ENCODE measurements around the gene UMODL1. TPM values are rescaled to one million over a fixed set of nuclear protein-coding genes. Genes with fewer than 3 reads are reported as not detected.

The UMODL1 gene
- total and polyA plus RNA-seq, 10 of the 15 experiments (the other 5 are each of a cell fraction or from before 2014, with no cell fraction given), result 0.01 to 0.11 (median 0.03) TPM; not detected in 5

DNA sequence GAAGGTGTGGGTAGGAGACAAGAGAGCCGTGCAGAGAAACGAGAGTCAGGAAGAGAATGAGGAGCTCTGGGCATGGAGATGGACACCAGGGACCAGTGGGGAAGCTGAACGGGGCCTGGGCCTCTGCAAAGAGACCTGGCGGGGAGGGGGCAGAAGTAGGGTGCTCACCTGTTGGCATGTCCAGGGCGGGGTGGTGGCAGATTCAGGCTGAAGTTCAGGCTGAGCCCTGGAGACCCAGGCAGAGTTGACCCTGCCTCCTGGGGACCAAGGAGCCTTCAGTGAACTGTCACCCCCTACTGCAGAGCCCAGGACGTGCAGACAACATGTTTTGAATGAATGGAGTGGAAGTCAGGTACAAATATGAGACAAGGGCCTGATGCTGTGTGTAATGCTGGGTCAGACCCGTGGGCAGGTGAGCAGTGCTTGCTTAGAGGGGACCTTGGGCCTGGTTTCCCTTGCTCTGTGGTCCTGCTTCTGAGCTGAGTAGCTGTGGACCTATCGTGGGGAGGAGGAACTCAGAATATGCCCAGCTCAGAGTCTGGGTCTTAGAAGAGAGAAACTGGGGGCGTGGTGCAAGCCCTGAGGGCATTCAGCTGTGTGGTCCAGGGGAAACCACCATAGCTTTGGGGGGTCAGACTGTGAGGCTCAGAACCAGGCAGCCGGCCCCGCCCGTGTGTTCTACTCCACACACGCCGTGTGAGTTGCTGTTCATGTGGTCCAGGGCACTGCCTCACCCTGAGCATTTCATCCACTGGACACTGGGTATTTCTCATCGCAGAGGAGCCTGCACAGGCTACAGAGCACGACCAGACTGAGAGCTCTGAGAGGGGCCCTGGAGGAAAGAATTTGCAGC lies 21.3 kb upstream of the UMODL1 start (continued):
- TF ChIP-seq, protein P1, sequence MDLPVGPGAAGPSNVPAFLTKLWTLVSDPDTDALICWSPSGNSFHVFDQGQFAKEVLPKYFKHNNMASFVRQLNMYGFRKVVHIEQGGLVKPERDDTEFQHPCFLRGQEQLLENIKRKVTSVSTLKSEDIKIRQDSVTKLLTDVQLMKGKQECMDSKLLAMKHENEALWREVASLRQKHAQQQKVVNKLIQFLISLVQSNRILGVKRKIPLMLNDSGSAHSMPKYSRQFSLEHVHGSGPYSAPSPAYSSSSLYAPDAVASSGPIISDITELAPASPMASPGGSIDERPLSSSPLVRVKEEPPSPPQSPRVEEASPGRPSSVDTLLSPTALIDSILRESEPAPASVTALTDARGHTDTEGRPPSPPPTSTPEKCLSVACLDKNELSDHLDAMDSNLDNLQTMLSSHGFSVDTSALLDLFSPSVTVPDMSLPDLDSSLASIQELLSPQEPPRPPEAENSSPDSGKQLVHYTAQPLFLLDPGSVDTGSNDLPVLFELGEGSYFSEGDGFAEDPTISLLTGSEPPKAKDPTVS (IDR thresholded peaks at IDR 0.05; ENCODE audit: low read depth, low read length), result no peak
- TF ChIP-seq, protein P2, sequence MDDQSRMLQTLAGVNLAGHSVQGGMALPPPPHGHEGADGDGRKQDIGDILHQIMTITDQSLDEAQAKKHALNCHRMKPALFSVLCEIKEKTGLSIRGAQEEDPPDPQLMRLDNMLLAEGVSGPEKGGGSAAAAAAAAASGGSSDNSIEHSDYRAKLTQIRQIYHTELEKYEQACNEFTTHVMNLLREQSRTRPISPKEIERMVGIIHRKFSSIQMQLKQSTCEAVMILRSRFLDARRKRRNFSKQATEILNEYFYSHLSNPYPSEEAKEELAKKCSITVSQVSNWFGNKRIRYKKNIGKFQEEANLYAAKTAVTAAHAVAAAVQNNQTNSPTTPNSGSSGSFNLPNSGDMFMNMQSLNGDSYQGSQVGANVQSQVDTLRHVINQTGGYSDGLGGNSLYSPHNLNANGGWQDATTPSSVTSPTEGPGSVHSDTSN (IDR thresholded peaks at IDR 0.05; ENCODE audit: insufficient replicate concordance, low read depth, low read length), result peak; percentile 60
- TF ChIP-seq BACH1 (IDR thresholded peaks at IDR 0.05; ENCODE audit: borderline replicate concordance), result no peak

DNA sequence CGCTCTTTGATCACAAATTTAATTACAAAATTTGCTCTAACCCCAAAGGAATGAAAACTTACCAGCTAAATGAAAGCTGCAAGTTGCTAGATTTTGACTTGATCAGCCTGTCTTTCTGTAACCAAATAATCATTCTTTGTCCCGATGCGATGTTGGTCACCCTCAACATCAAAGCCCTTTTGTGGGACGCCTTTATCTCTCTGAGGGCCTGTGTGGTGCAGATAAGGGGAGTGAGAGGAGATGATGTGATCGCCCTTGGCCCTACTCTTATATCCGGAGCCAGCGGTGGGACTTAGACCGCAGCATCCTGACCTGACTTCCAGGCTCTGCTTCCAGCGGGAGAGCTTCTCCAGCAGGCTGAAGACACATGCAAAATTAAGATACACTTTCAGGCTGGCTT lies 19.3 kb upstream of the UMODL1 start:
- RAD21 ChIA-PET (ENCODE audit: unreplicated experiment), result no interaction called here
- no peak overlapping the region for H3K4me3 ChIP-seq
- no peak for ATAC-seq
- no peaks in the 10 kb centered on the region for H3K79me2 ChIP-seq (ENCODE audit: control insufficient read depth, insufficient read depth, low read length)
- POLR2A ChIA-PET, result no interaction called here
- no peaks in the 10 kb centered on the region for H3K36me3 ChIP-seq (ENCODE audit: control insufficient read depth in 2 of 2, insufficient read depth in 2 of 2, low read length in 1 of 2)
- no peaks in the 10 kb centered on the region for H3K9me3 ChIP-seq (replicated peaks; ENCODE audit: control insufficient read depth, insufficient read depth, low read length)
- SMC1A ChIA-PET (ENCODE audit: uncharacterized antibody, unreplicated experiment), result no interaction called here
- in situ Hi-C loops (cut with MboI), result no loop called here
- no peak overlapping the region for H3K27ac ChIP-seq (ENCODE audit: control insufficient read depth, insufficient read depth)
- H2AFZ ChIP-seq (ENCODE audit: control insufficient read depth, low read depth, low read length), result no peak overlapping the region
- intact Hi-C loops (cut with micrococcal nuclease; ENCODE audit: unreplicated experiment), result no loop called here
- H3K4me2 ChIP-seq (ENCODE audit: control insufficient read depth, insufficient read depth), result no peak overlapping the region
- 42% methylated on average over 9 of the region's 9 CpGs for WGBS (ENCODE audit: insufficient coverage, insufficient replicate concordance, low lambda C conversion rate, missing lambda C conversion rate)
- BruUV-seq (replicated peaks), result no TSS peak
- H3K27me3 ChIP-seq (replicated peaks in 1 of 2; ENCODE audit: control insufficient read depth in 2 of 2, insufficient read depth in 2 of 2, low read length in 1 of 2), result no peaks in the 10 kb centered on the region
- no peak for FAIRE-seq
- DNase-seq (ENCODE audit: low read depth, low spot score), result no peak
- H3K9ac ChIP-seq (ENCODE audit: control insufficient read depth, insufficient read depth, low read length), result no peak overlapping the region
- CTCF ChIA-PET, result no interaction called here
- H4K20me1 ChIP-seq (ENCODE audit: control insufficient read depth, insufficient read depth), result no peaks in the 10 kb centered on the region
- H3K4me1 ChIP-seq (ENCODE audit: control insufficient read depth, insufficient read depth, low read length), result no peaks in the 10 kb centered on the region
- TF ChIP-seq RAD51 (IDR thresholded peaks at IDR 0.05) (no peak), PAX8 (IDR thresholded peaks at IDR 0.05) (no peak), STAT1 (conservative IDR thresholded peaks at IDR 0.05) (no peak), ZNF622 (IDR thresholded peaks at IDR 0.05) (no peak), NR2C1 (IDR thresholded peaks at IDR 0.05) (no peak), NR2C2 (IDR thresholded peaks at IDR 0.05; ENCODE audit: borderline replicate concordance, control insufficient read depth, insufficient read length, low read depth) (no peak), SREBF2 (IDR thresholded peaks at IDR 0.05; ENCODE audit: low read length) (no peak), KDM1A (IDR thresholded peaks at IDR 0.05; ENCODE audit: borderline replicate concordance) (no peak)
- TF ChIP-seq, protein P3, sequence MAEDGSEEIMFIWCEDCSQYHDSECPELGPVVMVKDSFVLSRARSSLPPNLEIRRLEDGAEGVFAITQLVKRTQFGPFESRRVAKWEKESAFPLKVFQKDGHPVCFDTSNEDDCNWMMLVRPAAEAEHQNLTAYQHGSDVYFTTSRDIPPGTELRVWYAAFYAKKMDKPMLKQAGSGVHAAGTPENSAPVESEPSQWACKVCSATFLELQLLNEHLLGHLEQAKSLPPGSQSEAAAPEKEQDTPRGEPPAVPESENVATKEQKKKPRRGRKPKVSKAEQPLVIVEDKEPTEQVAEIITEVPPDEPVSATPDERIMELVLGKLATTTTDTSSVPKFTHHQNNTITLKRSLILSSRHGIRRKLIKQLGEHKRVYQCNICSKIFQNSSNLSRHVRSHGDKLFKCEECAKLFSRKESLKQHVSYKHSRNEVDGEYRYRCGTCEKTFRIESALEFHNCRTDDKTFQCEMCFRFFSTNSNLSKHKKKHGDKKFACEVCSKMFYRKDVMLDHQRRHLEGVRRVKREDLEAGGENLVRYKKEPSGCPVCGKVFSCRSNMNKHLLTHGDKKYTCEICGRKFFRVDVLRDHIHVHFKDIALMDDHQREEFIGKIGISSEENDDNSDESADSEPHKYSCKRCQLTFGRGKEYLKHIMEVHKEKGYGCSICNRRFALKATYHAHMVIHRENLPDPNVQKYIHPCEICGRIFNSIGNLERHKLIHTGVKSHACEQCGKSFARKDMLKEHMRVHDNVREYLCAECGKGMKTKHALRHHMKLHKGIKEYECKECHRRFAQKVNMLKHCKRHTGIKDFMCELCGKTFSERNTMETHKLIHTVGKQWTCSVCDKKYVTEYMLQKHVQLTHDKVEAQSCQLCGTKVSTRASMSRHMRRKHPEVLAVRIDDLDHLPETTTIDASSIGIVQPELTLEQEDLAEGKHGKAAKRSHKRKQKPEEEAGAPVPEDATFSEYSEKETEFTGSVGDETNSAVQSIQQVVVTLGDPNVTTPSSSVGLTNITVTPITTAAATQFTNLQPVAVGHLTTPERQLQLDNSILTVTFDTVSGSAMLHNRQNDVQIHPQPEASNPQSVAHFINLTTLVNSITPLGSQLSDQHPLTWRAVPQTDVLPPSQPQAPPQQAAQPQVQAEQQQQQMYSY (CRISPR knock-in tag; IDR thresholded peaks at IDR 0.05), result no peak
- TF ChIP-seq, protein P4, sequence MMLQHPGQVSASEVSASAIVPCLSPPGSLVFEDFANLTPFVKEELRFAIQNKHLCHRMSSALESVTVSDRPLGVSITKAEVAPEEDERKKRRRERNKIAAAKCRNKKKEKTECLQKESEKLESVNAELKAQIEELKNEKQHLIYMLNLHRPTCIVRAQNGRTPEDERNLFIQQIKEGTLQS (IDR thresholded peaks at IDR 0.05; ENCODE audit: borderline replicate concordance, extremely low read depth, low read depth, low read length), result no peak
- TF ChIP-seq, protein P2 (IDR thresholded peaks at IDR 0.05; ENCODE audit: insufficient replicate concordance, low read depth, low read length), result no peak

Data from GM12878 (cell line).